Lower leg skin (tissue), 4 donors: ENCODE data around the gene ARHGAP9. TPM values are rescaled to one million over a fixed set of nuclear protein-coding genes. Genes with fewer than 3 reads are reported as not detected.
A peak's percentile ranks its signal among the peaks of the same experiment; 100 is the strongest.
"Not testable (repeated sequence)": the region's sequence is repeated elsewhere in the genome, so short reads cannot be mapped to it uniquely, and the experiment has no call there.

Experiments used
- DNase-seq, 2 donors: peaks; one replicate each; pipeline ENCODE4 v3.0.0-alpha.2; 2019; ENCODE audit warnings: low spot score in 2 of 2
- H3K4me3 ChIP-seq: fragments of 200-600 bp; sonication (generic); 2 replicates; pipeline ENCODE4 v1.5.1; 2017; ENCODE audit warnings: mild to moderate bottlenecking, low read depth; ENCODE audit not compliant: poor library complexity, severe bottlenecking
- POLR2A ChIP-seq, 2 donors: fragments of 450-650 bp; IDR thresholded peaks; one replicate each; pipeline ENCODE4 v1.6.1; 2016 to 2017; ENCODE audit warnings: antibody characterized with exemption in 2 of 2, mild to moderate bottlenecking in 1 of 2, moderate library complexity in 1 of 2
- WGBS, 2 donors: methylation state at CpG; one replicate each; pipeline ENCODE4 v1.1.5; 2018; 5-methylcytosine and 5-hydroxymethylcytosine counted together
- intact Hi-C: fragments of 100-400 bp; cut with DNase I; formaldehyde crosslinking; loops from one replicate; pipeline ENCODE4 v1.15.0; 2023; ENCODE audit warnings: low total_unique reads
- total RNA-seq, 4 donors: library from RNA; depleted of rRNA; stranded (reverse); fragments of >200 nt; gene quantifications; one replicate each; pipeline ENCODE4 v1.1.0, GENCODE V29; 2016
- TF ChIP-seq, protein P1 (sequence below), 3 donors: fragments of 450-650 bp; IDR thresholded peaks; one replicate each; pipeline ENCODE4 v1.5.1; 2016; ENCODE audit warnings: antibody characterized with exemption in 3 of 3, mild to moderate bottlenecking in 3 of 3, moderate library complexity in 2 of 3

Gene ARHGAP9
- total RNA-seq, 4 donors from 2014 or later, result 2.3 to 6.6 (median 3.1) TPM

DNA sequence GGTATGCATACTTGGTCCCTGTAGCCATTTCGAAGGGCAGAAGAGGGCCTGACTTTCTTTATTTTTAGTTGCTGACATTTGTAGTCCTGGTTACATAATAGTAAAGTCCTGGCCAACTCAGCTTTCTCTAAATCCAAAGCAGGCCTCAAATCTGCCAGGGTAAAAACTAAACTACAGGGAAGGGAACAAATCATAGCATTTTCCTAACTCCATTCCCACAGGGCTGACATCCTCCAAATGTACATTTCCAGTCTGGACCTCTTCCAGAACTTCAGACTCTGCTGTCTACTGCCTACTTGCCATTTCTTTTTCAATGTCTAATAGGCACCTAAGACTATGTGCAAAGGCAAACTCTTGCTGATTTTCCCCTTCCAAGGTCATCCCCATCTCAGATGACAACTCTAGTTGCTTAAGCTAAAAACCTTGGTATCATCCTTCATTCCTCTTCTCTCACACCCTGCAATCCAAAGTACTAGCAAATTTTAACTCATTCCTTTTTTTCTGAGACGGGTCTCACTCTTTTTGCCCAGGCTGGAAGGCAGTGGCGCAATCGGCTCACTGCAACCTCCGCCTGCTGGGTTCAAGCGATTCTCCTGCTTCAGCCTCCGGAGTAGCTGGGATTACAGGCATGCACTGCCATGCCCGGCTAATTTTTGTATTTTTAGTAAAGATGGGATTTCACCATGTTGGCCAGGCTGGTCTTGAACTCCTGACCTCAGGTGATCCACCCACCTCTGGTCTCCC lies 38.7 kb upstream of the ARHGAP9 start:
- H3K4me3 ChIP-seq, result no peak overlapping the region
- TF ChIP-seq, protein P1, sequence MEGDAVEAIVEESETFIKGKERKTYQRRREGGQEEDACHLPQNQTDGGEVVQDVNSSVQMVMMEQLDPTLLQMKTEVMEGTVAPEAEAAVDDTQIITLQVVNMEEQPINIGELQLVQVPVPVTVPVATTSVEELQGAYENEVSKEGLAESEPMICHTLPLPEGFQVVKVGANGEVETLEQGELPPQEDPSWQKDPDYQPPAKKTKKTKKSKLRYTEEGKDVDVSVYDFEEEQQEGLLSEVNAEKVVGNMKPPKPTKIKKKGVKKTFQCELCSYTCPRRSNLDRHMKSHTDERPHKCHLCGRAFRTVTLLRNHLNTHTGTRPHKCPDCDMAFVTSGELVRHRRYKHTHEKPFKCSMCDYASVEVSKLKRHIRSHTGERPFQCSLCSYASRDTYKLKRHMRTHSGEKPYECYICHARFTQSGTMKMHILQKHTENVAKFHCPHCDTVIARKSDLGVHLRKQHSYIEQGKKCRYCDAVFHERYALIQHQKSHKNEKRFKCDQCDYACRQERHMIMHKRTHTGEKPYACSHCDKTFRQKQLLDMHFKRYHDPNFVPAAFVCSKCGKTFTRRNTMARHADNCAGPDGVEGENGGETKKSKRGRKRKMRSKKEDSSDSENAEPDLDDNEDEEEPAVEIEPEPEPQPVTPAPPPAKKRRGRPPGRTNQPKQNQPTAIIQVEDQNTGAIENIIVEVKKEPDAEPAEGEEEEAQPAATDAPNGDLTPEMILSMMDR (IDR thresholded peaks at IDR 0.05), result no peak
- TF ChIP-seq POLR2A (IDR thresholded peaks at IDR 0.05), result no peak
- DNase-seq, result no peak
- 59 to 60% methylated on average over 8 of the region's 8 CpGs for WGBS, 2 donors
- intact Hi-C loops, result loop anchor here (5.0 kb wide), 1 partner anchor 1491 kb away; no protein-coding TSS in a partner anchor

DNA sequence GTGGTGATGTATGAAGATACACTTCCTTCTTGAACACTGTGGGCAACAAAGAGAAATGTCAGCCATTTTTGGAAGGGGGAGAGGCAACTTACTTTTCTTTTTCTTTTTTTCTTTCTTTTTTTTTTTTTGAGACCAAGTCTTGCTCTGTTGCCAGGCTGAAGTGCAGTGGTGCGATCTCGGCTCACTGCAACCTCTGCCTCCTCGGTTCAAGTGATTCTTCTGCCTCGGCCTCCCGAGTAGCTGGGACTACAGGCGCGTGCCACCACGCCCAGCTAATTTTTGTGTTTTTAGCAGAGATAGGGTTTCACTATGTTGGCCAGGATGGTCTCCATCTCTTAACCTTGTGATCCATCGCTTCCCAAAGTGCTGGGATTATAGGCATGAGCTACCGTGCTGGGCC lies 38.1 kb upstream of the ARHGAP9 start:
- intact Hi-C loops, result loop anchor here (5.0 kb wide), 1 partner anchor 1490 kb away; no protein-coding TSS in a partner anchor
- 78 to 81% methylated on average over 10 of the region's 10 CpGs for WGBS, 2 donors
- DNase-seq, H3K4me3 ChIP-seq: not testable (repeated sequence)

DNA sequence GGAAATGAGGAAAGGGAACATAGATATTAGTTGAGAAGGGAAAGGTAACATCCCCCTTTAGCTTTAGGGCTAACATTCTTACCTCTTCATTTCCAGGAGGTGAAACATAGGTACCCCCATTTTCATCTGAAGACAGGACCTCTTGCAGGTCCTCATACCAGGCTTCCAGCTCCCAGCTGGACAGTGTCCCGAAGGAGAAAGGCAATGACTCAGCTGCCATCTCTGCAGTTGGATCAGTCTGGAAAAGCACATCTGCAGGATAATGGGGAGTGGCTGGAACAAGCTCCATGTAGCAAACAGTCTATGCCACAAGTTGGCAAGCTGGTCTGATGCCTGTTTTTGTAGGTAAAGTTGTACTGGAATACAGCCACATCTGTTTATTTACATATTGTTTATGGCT lies 37.5 kb upstream of the ARHGAP9 start:
- peak in 1 of 2 donors; percentile 49 for DNase-seq
- WGBS, 2 donors, result 0 to 21% methylated on average over 1 of the region's 1 CpG
- H3K4me3 ChIP-seq, result no peak overlapping the region
- TF ChIP-seq, protein P1 (IDR thresholded peaks at IDR 0.05), result no peak
- TF ChIP-seq POLR2A (IDR thresholded peaks at IDR 0.05), result no peak
- intact Hi-C loops, result loop anchor here (5.0 kb wide), 1 partner anchor 1490 kb away; no protein-coding TSS in a partner anchor

DNA sequence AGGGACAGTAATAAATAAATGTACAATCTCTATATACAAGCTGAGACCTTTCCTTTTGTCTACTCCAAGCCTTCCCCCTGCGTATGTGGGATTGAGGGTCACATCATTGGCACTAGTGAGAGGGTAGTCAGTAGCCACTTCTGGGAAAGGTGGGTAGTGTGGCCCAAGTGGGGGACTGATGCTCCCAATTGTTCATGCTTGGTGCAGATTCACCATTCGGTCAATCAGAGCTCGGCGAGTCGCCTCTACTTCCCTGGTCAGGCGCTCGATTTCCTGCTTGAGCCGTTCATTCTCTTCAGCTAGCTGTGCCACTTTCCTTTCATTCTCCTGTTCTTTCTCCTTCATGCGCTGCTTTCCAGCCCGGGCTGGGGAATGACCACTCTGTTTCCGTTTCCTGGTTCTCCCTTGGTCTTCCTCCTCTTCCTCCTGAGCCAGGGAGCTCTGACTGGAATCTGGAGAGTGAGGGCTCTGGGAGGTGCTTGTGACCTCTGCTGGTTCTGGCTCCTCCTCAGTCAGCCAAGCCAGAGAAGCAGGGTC lies 37.0 kb upstream of the ARHGAP9 start:
- no peak for DNase-seq
- no peak for TF ChIP-seq POLR2A (IDR thresholded peaks at IDR 0.05)
- TF ChIP-seq, protein P1 (IDR thresholded peaks at IDR 0.05), result no peak
- intact Hi-C loops, result loop anchor here (5.0 kb wide), 1 partner anchor 1489 kb away; no protein-coding TSS in a partner anchor
- 87 to 88% methylated on average over 11 of the region's 11 CpGs for WGBS, 2 donors
- H3K4me3 ChIP-seq, result no peak overlapping the region

DNA sequence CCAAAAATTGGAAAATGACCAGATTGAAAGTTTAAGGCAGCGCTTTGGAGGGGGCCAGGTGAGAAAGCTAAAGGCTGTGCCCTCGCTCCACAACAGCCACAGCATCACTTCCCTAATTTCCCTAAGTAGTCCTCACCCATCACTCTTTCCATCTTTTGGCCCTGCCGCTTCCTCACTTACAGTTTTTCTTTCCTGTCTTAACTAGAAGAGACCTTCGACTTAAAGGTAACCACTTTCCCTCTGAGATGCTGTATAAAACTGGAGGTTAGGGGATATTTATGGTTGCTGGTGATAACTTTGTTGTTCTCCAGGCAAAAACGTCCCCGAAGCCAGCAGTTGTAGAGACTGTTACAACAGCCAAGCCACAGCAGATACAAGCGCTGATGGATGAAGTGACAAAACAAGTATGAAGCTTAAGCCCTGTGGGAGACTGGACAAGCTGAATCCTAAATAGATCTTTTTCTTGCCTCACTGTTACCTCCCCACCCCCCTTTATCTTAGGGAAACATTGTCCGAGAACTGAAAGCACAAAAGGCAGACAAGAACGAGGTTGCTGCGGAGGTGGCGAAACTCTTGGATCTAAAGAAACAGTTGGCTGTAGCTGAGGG lies 36.4 kb upstream of the ARHGAP9 start:
- intact Hi-C loops, result loop anchor here (5.0 kb wide), 1 partner anchor 1489 kb away; no protein-coding TSS in a partner anchor
- TF ChIP-seq, protein P1 (IDR thresholded peaks at IDR 0.05), result no peak
- TF ChIP-seq POLR2A (IDR thresholded peaks at IDR 0.05), result no peak
- 82 to 83% methylated on average over 11 of the region's 11 CpGs for WGBS, 2 donors

DNA sequence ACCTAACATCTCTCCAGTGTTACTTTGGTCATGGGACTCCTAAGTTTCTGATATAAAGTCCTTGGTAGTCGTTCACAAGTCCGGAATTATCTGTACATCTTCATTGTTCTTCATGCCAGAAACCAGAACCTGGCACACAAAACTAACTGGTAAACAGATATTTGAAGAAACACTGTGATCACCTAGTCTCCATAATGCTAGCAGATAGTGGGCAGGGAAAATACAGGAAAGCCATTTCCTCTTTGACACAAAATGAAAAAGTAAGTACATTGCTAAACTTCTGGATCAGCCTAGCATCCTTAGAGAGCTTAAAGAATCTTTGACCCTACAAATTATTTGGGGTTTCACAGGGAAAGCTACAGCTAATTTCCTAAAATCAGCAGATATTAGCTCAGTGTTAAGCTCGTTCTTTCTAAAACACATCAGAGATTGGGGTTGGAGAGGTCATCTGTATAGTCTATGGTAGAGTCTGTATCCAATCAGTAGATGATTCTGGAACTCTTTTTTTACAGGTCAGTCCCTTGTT lies 35.8 kb upstream of the ARHGAP9 start:
- intact Hi-C loops, result loop anchor here (5.0 kb wide), 1 partner anchor 1488 kb away; no protein-coding TSS in a partner anchor
- no peak overlapping the region for H3K4me3 ChIP-seq
- 62 to 64% methylated on average over 3 of the region's 3 CpGs for WGBS, 2 donors
- no peak for DNase-seq
- TF ChIP-seq POLR2A (IDR thresholded peaks at IDR 0.05), result no peak

More for the DNA sequence above, 36.4 kb upstream of the ARHGAP9 start:
- no peak for DNase-seq
- no peak overlapping the region for H3K4me3 ChIP-seq
